HG03439 (cell line): Measurements from ENCODE around the gene CDC14B.

Source experiments
- ATAC-seq: cut with Tn5 transposase; IDR thresholded peaks from one replicate; pipeline ENCODE4 v1.9.1; 2021; ENCODE audit warnings: mild to moderate bottlenecking, moderate library complexity; ENCODE audit not compliant: unreplicated experiment

Gene CDC14B

GRCh38 chr9:96619491-96620180 lies at the start of gene CDC14B:
Gene CDC14B, minus strand, starts transcription at chr9:96619843. Its CDS starts 465 bp downstream, at chr9:96619378.
- ATAC-seq = no peak

GRCh38 chr9:96668868-96669534 lies 49.4 kb upstream of the CDC14B start:
- ATAC-seq = no peak

GRCh38 chr9:96667363-96667728 lies 47.7 kb upstream of the CDC14B start:
- ATAC-seq = no peak

GRCh38 chr9:96666653-96667362 lies 47.2 kb upstream of the CDC14B start:
- ATAC-seq = peak; percentile 75

GRCh38 chr9:96665789-96666188 lies 46.1 kb upstream of the CDC14B start:
- no peak for ATAC-seq

- ATAC-seq = no peak
Observed at GRCh38 chr9:96663506-96664120, 44.0 kb upstream of the CDC14B start.

GRCh38 chr9:96661711-96662110 lies 42.1 kb upstream of the CDC14B start:
- no peak for ATAC-seq

- ATAC-seq = no peak
Observed at GRCh38 chr9:96660692-96661248, 41.1 kb upstream of the CDC14B start.

- peak; percentile 60 for ATAC-seq
Observed at GRCh38 chr9:96655198-96655851, 35.7 kb upstream of the CDC14B start, which contains the start of gene PRXL2C. Gene PRXL2C, minus strand, starts transcription at chr9:96655317. Its CDS starts 36 bp downstream, at chr9:96655281.

GRCh38 chr9:96654450-96655197 lies 35.0 kb upstream of the CDC14B start:
- peak; percentile 45 for ATAC-seq

GRCh38 chr9:96651626-96652025 lies 32.0 kb upstream of the CDC14B start:
- no peak for ATAC-seq

GRCh38 chr9:96649620-96650324 lies 30.1 kb upstream of the CDC14B start:
- no peak for ATAC-seq

- ATAC-seq = no peak
Observed at GRCh38 chr9:96646081-96646991, 26.7 kb upstream of the CDC14B start.

- no peak for ATAC-seq
Observed at GRCh38 chr9:96644137-96644536, 24.5 kb upstream of the CDC14B start.

GRCh38 chr9:96641514-96641913 lies 21.9 kb upstream of the CDC14B start:
- ATAC-seq = no peak

GRCh38 chr9:96638606-96639364 lies 19.1 kb upstream of the CDC14B start:
- no peak for ATAC-seq

GRCh38 chr9:96636368-96636767 lies 16.7 kb upstream of the CDC14B start:
- ATAC-seq = no peak
